ENCODE results near the gene LAMC2.

Gene LAMC2

GRCh38 chr1:183210681-183211080 is 24.6 kb downstream of the LAMC2 start:
- DNase-seq (ENCODE audit: low read depth in 2 of 3, low spot score in 1 of 3): no peak

- no peak for DNase-seq (ENCODE audit: low read depth in 2 of 3, low spot score in 1 of 3)
Measured at GRCh38 chr1:183212870-183213269, 26.8 kb downstream of the LAMC2 start.

DNA sequence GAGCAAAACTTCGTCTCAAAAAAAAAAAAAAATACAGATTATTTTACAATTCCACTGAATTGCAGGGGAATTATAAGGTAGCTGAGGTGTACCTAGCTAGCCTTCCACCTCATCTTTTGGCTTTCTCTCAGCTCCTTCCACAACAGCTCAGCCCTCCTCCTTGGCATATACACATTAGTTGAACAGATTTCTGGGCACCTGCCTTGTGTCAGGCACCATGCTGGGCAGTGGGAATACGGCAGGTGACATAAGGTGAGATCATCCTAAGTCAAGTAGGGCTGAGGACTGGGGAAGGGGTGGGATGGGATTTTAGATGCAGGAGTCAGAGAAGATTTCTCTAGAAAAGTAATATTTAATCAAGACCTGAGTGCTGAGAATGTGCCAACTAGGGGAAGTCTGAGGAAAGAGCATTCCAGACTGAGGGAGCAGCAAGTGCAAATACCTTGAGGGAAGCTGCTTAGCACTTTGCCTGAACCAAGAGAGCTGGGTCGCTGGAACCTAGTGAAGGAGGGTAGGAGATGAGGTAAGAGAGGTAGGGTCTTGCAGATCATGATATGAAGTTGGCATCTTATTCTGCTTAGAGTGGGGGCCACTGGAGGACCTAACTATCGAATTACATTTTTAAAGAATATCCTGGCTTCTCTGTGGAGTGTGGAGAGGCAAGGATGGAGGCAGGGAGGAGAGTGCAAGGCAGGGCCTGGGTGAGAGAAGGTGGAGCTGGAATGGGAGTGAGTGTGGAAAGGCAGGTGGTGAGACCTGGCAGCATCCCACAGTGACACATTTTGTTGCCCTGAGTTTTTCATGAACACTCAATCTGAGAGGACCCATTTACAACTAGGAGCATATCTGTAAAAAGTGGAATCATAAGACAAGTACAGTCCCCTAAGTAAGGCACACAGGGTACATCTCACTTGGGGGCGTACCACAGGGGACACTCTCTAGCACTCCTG is 28.2 kb downstream of the LAMC2 start:
- no peak for DNase-seq (ENCODE audit: low read depth in 2 of 3, low spot score in 1 of 3)

DNA sequence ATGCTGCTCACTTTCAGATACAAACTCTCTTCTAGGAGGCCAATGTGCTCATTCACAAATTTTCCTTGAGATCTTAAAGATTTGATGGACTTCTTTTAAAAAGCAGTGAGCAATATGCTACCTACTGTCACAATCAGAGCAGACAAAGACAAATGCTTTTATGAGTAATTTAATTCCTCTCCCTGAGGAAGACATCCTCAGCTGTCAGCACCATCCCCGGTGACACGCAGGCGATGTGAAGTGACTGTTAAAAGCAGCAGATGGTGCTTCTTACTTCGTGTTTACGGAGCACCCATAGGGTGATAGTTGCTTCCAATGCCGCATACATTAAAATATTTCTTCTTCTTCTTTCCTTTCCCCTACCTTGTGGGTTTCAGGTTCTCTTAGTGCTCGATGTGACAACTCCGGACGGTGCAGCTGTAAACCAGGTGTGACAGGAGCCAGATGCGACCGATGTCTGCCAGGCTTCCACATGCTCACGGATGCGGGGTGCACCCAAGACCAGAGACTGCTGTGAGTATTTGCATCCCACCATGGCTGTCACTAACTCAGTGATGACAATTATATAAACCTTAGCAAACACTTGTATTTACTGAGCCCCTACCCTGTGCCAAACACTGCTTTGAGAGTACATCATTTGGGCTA is 29.1 kb downstream of the LAMC2 start:
- DNase-seq (ENCODE audit: low read depth in 2 of 3, low spot score in 1 of 3): no peak

DNA sequence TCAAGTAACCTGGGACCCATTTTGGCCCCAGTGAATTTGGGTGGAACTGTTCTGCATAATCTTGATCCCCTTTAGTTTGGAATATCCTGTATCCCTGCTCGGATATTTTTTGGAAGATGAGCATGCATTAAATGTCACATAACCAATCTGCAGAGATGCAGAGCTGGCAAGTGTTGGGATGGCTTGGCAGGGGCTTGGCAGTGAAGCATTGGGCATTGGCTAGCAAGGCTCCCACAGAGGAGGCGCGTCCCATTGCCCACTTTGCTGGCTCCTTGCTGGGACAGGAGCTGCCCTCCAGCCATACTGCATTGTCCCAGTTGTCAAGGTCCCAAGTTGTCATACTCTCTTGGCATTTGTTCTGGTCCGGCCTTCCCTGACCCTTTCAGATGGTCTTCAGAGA is 29.9 kb downstream of the LAMC2 start:
- no peak for DNase-seq (ENCODE audit: low read depth in 2 of 3, low spot score in 1 of 3)

GRCh38 chr1:183218027-183218618 is 32.1 kb downstream of the LAMC2 start:
- DNase-seq (ENCODE audit: low read depth in 2 of 3, low spot score in 1 of 3): no peak

- DNase-seq (ENCODE audit: low read depth in 2 of 3, low spot score in 1 of 3): no peak
Measured at GRCh38 chr1:183218971-183219615, 33.0 kb downstream of the LAMC2 start.

GRCh38 chr1:183219616-183220009 is 33.5 kb downstream of the LAMC2 start:
- DNase-seq (ENCODE audit: low read depth in 2 of 3, low spot score in 1 of 3): no peak

DNA sequence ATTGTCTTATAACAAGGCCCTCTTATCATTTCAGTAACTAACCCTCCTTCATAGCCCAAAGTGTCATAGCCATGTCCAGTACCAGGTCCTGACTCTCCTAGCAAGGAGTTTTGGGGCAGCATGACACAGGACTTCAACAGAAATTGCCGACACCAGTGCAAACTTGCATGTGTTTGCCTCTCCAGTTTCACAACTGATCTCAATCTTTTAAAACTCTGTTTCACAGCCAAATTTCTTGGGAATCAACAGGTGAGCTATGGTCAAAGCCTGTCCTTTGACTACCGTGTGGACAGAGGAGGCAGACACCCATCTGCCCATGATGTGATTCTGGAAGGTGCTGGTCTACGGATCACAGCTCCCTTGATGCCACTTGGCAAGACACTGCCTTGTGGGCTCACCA is 36.8 kb downstream of the LAMC2 start:
- no peak for DNase-seq (ENCODE audit: low read depth in 2 of 3, low spot score in 1 of 3)

DNA sequence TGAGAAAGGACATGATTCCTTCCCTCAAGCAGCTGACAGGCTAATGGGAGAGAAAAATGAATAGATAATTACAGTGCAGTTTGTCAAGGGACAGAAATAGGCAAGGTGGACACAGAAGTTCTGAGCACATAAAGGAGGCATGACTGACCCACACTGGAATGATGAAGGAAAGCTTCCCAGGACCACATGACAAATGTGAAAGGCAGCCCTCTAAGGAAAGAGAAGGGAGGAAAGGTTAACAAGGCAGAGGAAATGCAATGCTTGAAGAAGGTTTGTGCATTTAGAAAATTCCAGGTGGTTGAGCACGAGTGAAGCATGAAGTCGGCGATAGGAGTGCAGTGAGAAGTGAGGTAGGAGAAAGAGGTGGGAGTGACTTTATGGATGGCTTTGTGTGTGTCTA is 37.4 kb downstream of the LAMC2 start:
- no peak for DNase-seq (ENCODE audit: low read depth in 2 of 3, low spot score in 1 of 3)

GRCh38 chr1:183226361-183226760 is 40.3 kb downstream of the LAMC2 start:
- no peak for DNase-seq (ENCODE audit: low read depth in 2 of 3, low spot score in 1 of 3)

- DNase-seq (ENCODE audit: low read depth in 2 of 3, low spot score in 1 of 3): no peak
Measured at GRCh38 chr1:183226963-183227362, 40.9 kb downstream of the LAMC2 start.

- peak in 2 of 3 donors; percentile 28 to 37 for DNase-seq (ENCODE audit: low read depth in 2 of 3, low spot score in 1 of 3)
Measured at GRCh38 chr1:183227422-183228346, 41.6 kb downstream of the LAMC2 start.

- no peak for DNase-seq (ENCODE audit: low read depth in 2 of 3, low spot score in 1 of 3)
Measured at GRCh38 chr1:183228347-183229220, 42.5 kb downstream of the LAMC2 start.

DNA sequence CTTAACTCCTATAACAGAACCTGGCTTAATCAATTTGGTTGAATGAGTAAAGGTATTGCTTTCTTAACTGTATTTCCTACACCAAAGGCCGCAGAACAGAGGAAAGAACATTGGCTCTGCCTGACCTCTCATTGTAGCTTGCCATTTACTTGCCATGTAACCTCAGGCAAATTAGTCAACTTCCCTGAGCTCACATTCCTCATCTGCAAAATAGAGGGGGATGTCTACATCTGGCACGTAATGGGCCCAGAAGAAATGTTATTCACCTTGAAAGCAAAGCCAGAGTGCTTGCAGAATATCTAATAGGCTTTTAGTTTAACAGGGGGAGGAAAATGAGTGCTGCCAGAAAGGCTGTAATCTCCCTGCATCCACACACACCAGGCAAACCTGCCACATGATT is 44.3 kb downstream of the LAMC2 start:
- DNase-seq (ENCODE audit: low read depth in 2 of 3, low spot score in 1 of 3): no peak

GRCh38 chr1:183231545-183231944 is 45.5 kb downstream of the LAMC2 start:
- no peak for DNase-seq (ENCODE audit: low read depth in 2 of 3, low spot score in 1 of 3)

- no peak for DNase-seq (ENCODE audit: low read depth in 2 of 3, low spot score in 1 of 3)
Measured at GRCh38 chr1:183233113-183233512, 47.0 kb downstream of the LAMC2 start.

GRCh38 chr1:183234660-183235476 is 48.8 kb downstream of the LAMC2 start:
- DNase-seq (ENCODE audit: low read depth in 2 of 3, low spot score in 1 of 3): no peak

DNA sequence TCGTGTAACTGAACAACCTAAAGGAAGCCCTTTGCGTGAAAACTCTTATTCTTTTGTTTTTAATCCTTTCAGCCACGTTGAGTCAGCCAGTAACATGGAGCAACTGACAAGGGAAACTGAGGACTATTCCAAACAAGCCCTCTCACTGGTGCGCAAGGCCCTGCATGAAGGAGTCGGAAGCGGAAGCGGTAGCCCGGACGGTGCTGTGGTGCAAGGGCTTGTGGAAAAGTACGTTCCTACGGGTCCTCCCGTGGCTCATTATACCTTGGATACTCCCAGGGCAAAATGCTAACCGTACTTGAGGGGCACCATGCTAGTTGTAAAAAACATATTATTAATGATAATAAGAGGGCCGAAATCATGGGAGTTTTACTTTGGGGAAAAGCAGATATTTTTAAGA is 49.4 kb downstream of the LAMC2 start:
- DNase-seq (ENCODE audit: low read depth in 2 of 3, low spot score in 1 of 3): no peak
